GM12878 (cell line): Measurements from ENCODE around the gene MEGF6. TPM values are rescaled to one million over a fixed set of nuclear protein-coding genes. Genes with fewer than 3 reads are reported as not detected.

Experiments used
- ATAC-seq: fragments of 200-7000 bp; cut with Tn5 transposase; 3 replicates; pipeline ENCODE4 v1.9.1; 2020; ENCODE audit warnings: mild to moderate bottlenecking, moderate library complexity
- BruUV-seq: library from RNA; stranded (reverse); fragments of 400-500 nt; replicated peaks from 2 replicates; lab custom pipeline; 2021; lab: Mats Ljungman, UMichigan
- CTCF ChIA-PET: fragments of 300-600 bp; sonication (Branson Sonifier 250); formaldehyde crosslinking; extraction: SDS; loops from one replicate; lab custom pipeline; 2021; ENCODE audit warnings: inconsistent platforms; lab: Yijun Ruan, JAX
- POLR2A ChIA-PET: fragments of 350-600 bp; formaldehyde crosslinking; extraction: SDS; loops from one replicate; lab custom pipeline; 2021; ENCODE audit warnings: inconsistent platforms; lab: Charles Lee
- RAD21 ChIA-PET: fragments of 300-600 bp; sonication (Branson Sonifier 250); formaldehyde crosslinking; loops from one replicate; lab custom pipeline; 2023; ENCODE audit warnings: antibody characterized with exemption; ENCODE audit not compliant: unreplicated experiment; lab: Charles Lee
- SMC1A ChIA-PET: fragments of 300-600 bp; sonication (Branson Sonifier 250); formaldehyde crosslinking; loops from one replicate; lab custom pipeline; 2023; ENCODE audit not compliant: unreplicated experiment, uncharacterized antibody; lab: Charles Lee
- DNase-seq: peaks from one replicate; pipeline ENCODE4 v3.0.0-alpha.2; 2011; ENCODE audit warnings: low read depth, low spot score
- FAIRE-seq: peaks from 3 replicates; lab custom pipeline; 2011; peaks lifted over from hg19 to GRCh38; lab: Jason Lieb, UNC
- H2AFZ ChIP-seq: 2 replicates; pipeline ENCODE4 v1.6.0; 2011; ENCODE audit warnings: low read depth, low read length, control low read depth; ENCODE audit not compliant: control insufficient read depth
- H3K27ac ChIP-seq: 2 replicates; pipeline ENCODE4 v1.5.1; 2011; ENCODE audit warnings: control low read depth; ENCODE audit not compliant: control insufficient read depth, insufficient read depth
- H3K27me3 ChIP-seq, 2 experiments: replicated peaks in 1 of 2; 2 replicates each; pipeline versions ENCODE4 v1.6.0 to v1.6.1; 2011; ENCODE audit warnings: low read length in 1 of 2; ENCODE audit not compliant: control insufficient read depth in 2 of 2, insufficient read depth in 2 of 2
- H3K36me3 ChIP-seq, 2 experiments: 2 replicates each; pipeline ENCODE4 v1.5.1; 2011; ENCODE audit warnings: low read length in 1 of 2; ENCODE audit not compliant: control insufficient read depth in 2 of 2, insufficient read depth in 2 of 2
- H3K4me1 ChIP-seq: 2 replicates; pipeline ENCODE4 v1.6.1; 2011; ENCODE audit warnings: mild to moderate bottlenecking, low read length, moderate library complexity, mixed read lengths; ENCODE audit not compliant: control insufficient read depth, insufficient read depth
- H3K4me2 ChIP-seq: 2 replicates; pipeline ENCODE4 v1.6.0; 2011; ENCODE audit warnings: control low read depth; ENCODE audit not compliant: control insufficient read depth, insufficient read depth
- H3K4me3 ChIP-seq: fragments of 200-600 bp; sonication (generic); 2 replicates; pipeline ENCODE4 v1.5.1; 2016
- H3K79me2 ChIP-seq: 2 replicates; pipeline ENCODE4 v1.6.0; 2011; ENCODE audit warnings: low read length; ENCODE audit not compliant: control insufficient read depth, insufficient read depth
- H3K9ac ChIP-seq: 2 replicates; pipeline ENCODE4 v1.8.0; 2011; ENCODE audit warnings: low read length, control low read depth, mixed read lengths; ENCODE audit not compliant: control insufficient read depth, insufficient read depth
- H3K9me3 ChIP-seq: replicated peaks from 3 replicates; pipeline ENCODE4 v1.5.1; 2011; ENCODE audit warnings: mild to moderate bottlenecking, low read length; ENCODE audit not compliant: control insufficient read depth, insufficient read depth
- H4K20me1 ChIP-seq: 2 replicates; pipeline ENCODE4 v1.6.0; 2011; ENCODE audit not compliant: control insufficient read depth, insufficient read depth
- ATF7 ChIP-seq: fragments of 450-650 bp; IDR thresholded peaks from 2 replicates; pipeline ENCODE4 v1.6.1; 2016; ENCODE audit warnings: low read depth, mild to moderate bottlenecking
- BCL11A ChIP-seq: IDR thresholded peaks from 2 replicates; pipeline ENCODE4 v1.6.1; 2011; ENCODE audit warnings: low read depth, low read length
- EED ChIP-seq: sonication (generic); IDR thresholded peaks from 2 replicates; pipeline ENCODE4 v1.6.1; 2016; ENCODE audit warnings: antibody characterized with exemption, low read depth
- MEF2A ChIP-seq: IDR thresholded peaks from 2 replicates; pipeline ENCODE4 v1.6.1; 2011; ENCODE audit warnings: low read depth, mild to moderate bottlenecking, low read length, moderate library complexity; ENCODE audit not compliant: insufficient read depth
- NFXL1 ChIP-seq: fragments of 450-650 bp; IDR thresholded peaks from 2 replicates; pipeline ENCODE4 v1.6.1; 2017; ENCODE audit warnings: antibody characterized with exemption, mild to moderate bottlenecking, borderline replicate concordance
- NFYA ChIP-seq: IDR thresholded peaks from 2 replicates; pipeline ENCODE4 v1.6.1; 2011; ENCODE audit warnings: low read depth, mild to moderate bottlenecking, low read length, improper control_type of control experiment, borderline replicate concordance
- PAX8 ChIP-seq: fragments of 450-650 bp; IDR thresholded peaks from 2 replicates; pipeline ENCODE4 v1.6.1; 2017; ENCODE audit warnings: mild to moderate bottlenecking, moderate library complexity
- POLR2A ChIP-seq: IDR thresholded peaks from 2 replicates; pipeline ENCODE4 v1.6.1; 2011; ENCODE audit warnings: low read depth, mild to moderate bottlenecking, low read length
- POLR2AphosphoS5 ChIP-seq: IDR thresholded peaks from 2 replicates; pipeline ENCODE4 v1.6.1; 2011; ENCODE audit warnings: mild to moderate bottlenecking, low read length, inconsistent platforms
- RAD21 ChIP-seq: IDR thresholded peaks from 2 replicates; pipeline ENCODE4 v1.6.1; 2011; ENCODE audit warnings: mild to moderate bottlenecking, low read depth, low read length, moderate library complexity; ENCODE audit not compliant: insufficient read depth
- RB1 ChIP-seq: fragments of 450-650 bp; formaldehyde crosslinking; IDR thresholded peaks from 2 replicates; pipeline ENCODE4 v1.6.1; 2017; ENCODE audit warnings: mild to moderate bottlenecking, borderline replicate concordance
- RFX5 ChIP-seq: IDR thresholded peaks from 2 replicates; pipeline ENCODE4 v1.6.1; 2011; ENCODE audit warnings: low read depth, low read length, improper control_type of control experiment
- SPI1 ChIP-seq: IDR thresholded peaks from 2 replicates; pipeline ENCODE4 v1.6.1; 2011; ENCODE audit warnings: low read depth, mild to moderate bottlenecking, low read length, moderate library complexity, borderline replicate concordance; ENCODE audit not compliant: insufficient read depth
- ZNF384 ChIP-seq: IDR thresholded peaks from 2 replicates; pipeline ENCODE4 v1.6.1; 2012; ENCODE audit warnings: low read depth, mild to moderate bottlenecking, low read length, improper control_type of control experiment, borderline replicate concordance
- WGBS: methylation state at CpG from one replicate; pipeline ENCODE4 v1.1.6; 2016; ENCODE audit warnings: low lambda C conversion rate; ENCODE audit not compliant: insufficient replicate concordance, insufficient coverage; ENCODE audit errors: missing lambda C conversion rate; 5-methylcytosine and 5-hydroxymethylcytosine counted together
- in situ Hi-C: fragments of 300-500 bp; cut with MboI; formaldehyde crosslinking; loops from 9 replicates; pipeline ENCODE4 v1.14.3; 2018; ENCODE audit warnings: mixed read lengths
- intact Hi-C: fragments of 100-400 bp; cut with micrococcal nuclease; formaldehyde crosslinking; loops from one replicate; pipeline ENCODE4 v1.14.2; 2022; ENCODE audit not compliant: unreplicated experiment
- polyA plus RNA-seq, 11 experiments: library from polyadenylated mRNA; depleted of rRNA in 4 of 11; unstranded in 6 of 11; stranded (reverse) in 5 of 11; fragments of >200 nt; fragmentation: Nextera tagmentation in 4 of 11; fragmentation: Illumina TruSeq in 1 of 11; extraction: Ambion mirVana in 4 of 11; extraction: Trizol in 1 of 11; gene quantifications; 1 replicate in 1 of 11; 2 replicates in 10 of 11; pipeline versions ENCODE4 v1.2.1 to v1.2.3, GENCODE V29; 2011 to 2016; ENCODE audit warnings: inconsistent platforms in 2 of 11, missing spikeins in 2 of 11, low read depth in 1 of 11
- total RNA-seq, 4 experiments: library from RNA; depleted of rRNA in 3 of 4; stranded (reverse); fragments of >200 nt in 3 of 4; fragmentation: Illumina TruSeq in 1 of 4; extraction: Trizol in 1 of 4; gene quantifications; 2 replicates each; pipeline versions ENCODE4 v1.2.1 to v1.2.3, GENCODE V29; 2013 to 2021
- TF ChIP-seq, protein P1 (sequence below): fragments of 450-650 bp; IDR thresholded peaks from 2 replicates; pipeline ENCODE4 v1.6.1; 2016; ENCODE audit warnings: mild to moderate bottlenecking, moderate library complexity, borderline replicate concordance
- TF ChIP-seq, protein P2 (sequence below): fragments of 450-650 bp; IDR thresholded peaks from 2 replicates; pipeline ENCODE4 v1.6.1; 2017; ENCODE audit warnings: antibody characterized with exemption, mild to moderate bottlenecking, moderate library complexity
- TF ChIP-seq, protein P3 (sequence below): fragments of 450-650 bp; IDR thresholded peaks from 2 replicates; pipeline ENCODE4 v1.6.1; 2017; ENCODE audit warnings: mild to moderate bottlenecking

Gene MEGF6
- total and polyA plus RNA-seq, 10 of the 15 experiments (the other 5 are each of a cell fraction or from before 2014, with no cell fraction given): 0.03 to 0.41 TPM; not detected in 8

DNA sequence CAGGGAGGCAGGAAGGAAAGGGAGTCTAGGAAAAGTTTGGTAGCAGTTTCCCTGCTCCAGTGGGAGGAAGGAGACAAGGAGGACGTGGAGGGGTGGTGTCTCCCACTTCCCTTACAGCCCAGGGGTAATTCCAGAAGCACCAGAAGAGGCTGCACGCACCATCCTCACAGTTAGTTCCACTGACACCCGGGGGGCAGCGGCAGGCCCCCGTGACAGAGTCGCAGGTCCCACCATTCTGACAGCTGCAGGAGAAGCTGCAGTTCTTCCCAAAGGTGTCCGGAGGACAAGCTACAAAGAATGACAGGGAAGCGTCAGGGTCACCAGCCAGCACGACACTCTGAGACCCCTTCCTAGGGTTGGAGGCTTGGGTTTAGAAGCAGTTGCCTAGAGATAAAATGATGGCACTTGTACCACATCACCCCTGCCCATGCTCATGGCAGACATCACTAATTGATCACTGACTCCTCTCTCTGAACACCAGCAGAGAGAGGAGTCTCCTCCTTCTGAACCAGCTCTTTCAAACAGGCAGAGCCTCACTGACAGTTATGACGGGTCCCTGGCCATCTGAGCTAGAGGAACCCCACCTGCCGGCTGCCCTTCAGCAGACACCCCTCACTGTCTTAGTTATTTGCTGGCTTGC, 103.6 kb downstream of the MEGF6 start:
- Histone ChIP-seq H3K9me3 (no peaks in the 10 kb centered on the region; the same call in 2 of the 3 replicates), H2AFZ (no peak overlapping the region), H3K27me3 (no peaks in the 10 kb centered on the region), H3K4me3 (no peak overlapping the region), H3K4me1 (no peaks in the 10 kb centered on the region), H3K4me2 (no peak overlapping the region), H3K79me2 (no peaks in the 10 kb centered on the region), H3K27ac (no peak overlapping the region), H4K20me1 (no peaks in the 10 kb centered on the region), H3K9ac (no peak overlapping the region), H3K36me3 (no peaks in the 10 kb centered on the region)
- SMC1A ChIA-PET: no interaction called here
- FAIRE-seq (no peak), DNase-seq (no peak), ATAC-seq (no peak)
- 11% methylated on average over 11 of the region's 11 CpGs for WGBS
- CTCF ChIA-PET: interaction anchor here (0.6 kb wide), 1 partner anchor 584 kb away, joined by 3 read pairs; no protein-coding TSS in a partner anchor
- RAD21 ChIA-PET: no interaction called here
- in situ Hi-C loops: no loop called here
- intact Hi-C loops: no loop called here
- no TSS peak for BruUV-seq
- POLR2A ChIA-PET: no interaction called here
- TF ChIP-seq EED (no peak), ATF7 (no peak), SPI1 (no peak), RAD21 (no peak), ZNF384 (no peak), NFYA (no peak), POLR2A (no peak), BCL11A (no peak), RFX5 (no peak), PAX8 (no peak), RB1 (no peak), POLR2AphosphoS5 (no peak), MEF2A (no peak), NFXL1 (no peak)
- TF ChIP-seq, protein P1, sequence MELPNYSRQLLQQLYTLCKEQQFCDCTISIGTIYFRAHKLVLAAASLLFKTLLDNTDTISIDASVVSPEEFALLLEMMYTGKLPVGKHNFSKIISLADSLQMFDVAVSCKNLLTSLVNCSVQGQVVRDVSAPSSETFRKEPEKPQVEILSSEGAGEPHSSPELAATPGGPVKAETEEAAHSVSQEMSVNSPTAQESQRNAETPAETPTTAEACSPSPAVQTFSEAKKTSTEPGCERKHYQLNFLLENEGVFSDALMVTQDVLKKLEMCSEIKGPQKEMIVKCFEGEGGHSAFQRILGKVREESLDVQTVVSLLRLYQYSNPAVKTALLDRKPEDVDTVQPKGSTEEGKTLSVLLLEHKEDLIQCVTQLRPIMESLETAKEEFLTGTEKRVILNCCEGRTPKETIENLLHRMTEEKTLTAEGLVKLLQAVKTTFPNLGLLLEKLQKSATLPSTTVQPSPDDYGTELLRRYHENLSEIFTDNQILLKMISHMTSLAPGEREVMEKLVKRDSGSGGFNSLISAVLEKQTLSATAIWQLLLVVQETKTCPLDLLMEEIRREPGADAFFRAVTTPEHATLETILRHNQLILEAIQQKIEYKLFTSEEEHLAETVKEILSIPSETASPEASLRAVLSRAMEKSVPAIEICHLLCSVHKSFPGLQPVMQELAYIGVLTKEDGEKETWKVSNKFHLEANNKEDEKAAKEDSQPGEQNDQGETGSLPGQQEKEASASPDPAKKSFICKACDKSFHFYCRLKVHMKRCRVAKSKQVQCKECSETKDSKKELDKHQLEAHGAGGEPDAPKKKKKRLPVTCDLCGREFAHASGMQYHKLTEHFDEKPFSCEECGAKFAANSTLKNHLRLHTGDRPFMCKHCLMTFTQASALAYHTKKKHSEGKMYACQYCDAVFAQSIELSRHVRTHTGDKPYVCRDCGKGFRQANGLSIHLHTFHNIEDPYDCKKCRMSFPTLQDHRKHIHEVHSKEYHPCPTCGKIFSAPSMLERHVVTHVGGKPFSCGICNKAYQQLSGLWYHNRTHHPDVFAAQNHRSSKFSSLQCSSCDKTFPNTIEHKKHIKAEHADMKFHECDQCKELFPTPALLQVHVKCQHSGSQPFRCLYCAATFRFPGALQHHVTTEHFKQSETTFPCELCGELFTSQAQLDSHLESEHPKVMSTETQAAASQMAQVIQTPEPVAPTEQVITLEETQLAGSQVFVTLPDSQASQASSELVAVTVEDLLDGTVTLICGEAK: no peak
- TF ChIP-seq, protein P2, sequence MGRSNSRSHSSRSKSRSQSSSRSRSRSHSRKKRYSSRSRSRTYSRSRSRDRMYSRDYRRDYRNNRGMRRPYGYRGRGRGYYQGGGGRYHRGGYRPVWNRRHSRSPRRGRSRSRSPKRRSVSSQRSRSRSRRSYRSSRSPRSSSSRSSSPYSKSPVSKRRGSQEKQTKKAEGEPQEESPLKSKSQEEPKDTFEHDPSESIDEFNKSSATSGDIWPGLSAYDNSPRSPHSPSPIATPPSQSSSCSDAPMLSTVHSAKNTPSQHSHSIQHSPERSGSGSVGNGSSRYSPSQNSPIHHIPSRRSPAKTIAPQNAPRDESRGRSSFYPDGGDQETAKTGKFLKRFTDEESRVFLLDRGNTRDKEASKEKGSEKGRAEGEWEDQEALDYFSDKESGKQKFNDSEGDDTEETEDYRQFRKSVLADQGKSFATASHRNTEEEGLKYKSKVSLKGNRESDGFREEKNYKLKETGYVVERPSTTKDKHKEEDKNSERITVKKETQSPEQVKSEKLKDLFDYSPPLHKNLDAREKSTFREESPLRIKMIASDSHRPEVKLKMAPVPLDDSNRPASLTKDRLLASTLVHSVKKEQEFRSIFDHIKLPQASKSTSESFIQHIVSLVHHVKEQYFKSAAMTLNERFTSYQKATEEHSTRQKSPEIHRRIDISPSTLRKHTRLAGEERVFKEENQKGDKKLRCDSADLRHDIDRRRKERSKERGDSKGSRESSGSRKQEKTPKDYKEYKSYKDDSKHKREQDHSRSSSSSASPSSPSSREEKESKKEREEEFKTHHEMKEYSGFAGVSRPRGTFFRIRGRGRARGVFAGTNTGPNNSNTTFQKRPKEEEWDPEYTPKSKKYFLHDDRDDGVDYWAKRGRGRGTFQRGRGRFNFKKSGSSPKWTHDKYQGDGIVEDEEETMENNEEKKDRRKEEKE: no peak
- TF ChIP-seq, protein P3, sequence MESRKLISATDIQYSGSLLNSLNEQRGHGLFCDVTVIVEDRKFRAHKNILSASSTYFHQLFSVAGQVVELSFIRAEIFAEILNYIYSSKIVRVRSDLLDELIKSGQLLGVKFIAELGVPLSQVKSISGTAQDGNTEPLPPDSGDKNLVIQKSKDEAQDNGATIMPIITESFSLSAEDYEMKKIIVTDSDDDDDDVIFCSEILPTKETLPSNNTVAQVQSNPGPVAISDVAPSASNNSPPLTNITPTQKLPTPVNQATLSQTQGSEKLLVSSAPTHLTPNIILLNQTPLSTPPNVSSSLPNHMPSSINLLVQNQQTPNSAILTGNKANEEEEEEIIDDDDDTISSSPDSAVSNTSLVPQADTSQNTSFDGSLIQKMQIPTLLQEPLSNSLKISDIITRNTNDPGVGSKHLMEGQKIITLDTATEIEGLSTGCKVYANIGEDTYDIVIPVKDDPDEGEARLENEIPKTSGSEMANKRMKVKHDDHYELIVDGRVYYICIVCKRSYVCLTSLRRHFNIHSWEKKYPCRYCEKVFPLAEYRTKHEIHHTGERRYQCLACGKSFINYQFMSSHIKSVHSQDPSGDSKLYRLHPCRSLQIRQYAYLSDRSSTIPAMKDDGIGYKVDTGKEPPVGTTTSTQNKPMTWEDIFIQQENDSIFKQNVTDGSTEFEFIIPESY: no peak
